ENCODE data around the gene BARX1. TPM values are rescaled to one million over a fixed set of nuclear protein-coding genes. Genes with fewer than 3 reads are reported as not detected.

Gene BARX1, protein sequence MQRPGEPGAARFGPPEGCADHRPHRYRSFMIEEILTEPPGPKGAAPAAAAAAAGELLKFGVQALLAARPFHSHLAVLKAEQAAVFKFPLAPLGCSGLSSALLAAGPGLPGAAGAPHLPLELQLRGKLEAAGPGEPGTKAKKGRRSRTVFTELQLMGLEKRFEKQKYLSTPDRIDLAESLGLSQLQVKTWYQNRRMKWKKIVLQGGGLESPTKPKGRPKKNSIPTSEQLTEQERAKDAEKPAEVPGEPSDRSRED
- under 0.01 TPM in 1 of 2 replicates, not detected in the other for total RNA-seq

DNA sequence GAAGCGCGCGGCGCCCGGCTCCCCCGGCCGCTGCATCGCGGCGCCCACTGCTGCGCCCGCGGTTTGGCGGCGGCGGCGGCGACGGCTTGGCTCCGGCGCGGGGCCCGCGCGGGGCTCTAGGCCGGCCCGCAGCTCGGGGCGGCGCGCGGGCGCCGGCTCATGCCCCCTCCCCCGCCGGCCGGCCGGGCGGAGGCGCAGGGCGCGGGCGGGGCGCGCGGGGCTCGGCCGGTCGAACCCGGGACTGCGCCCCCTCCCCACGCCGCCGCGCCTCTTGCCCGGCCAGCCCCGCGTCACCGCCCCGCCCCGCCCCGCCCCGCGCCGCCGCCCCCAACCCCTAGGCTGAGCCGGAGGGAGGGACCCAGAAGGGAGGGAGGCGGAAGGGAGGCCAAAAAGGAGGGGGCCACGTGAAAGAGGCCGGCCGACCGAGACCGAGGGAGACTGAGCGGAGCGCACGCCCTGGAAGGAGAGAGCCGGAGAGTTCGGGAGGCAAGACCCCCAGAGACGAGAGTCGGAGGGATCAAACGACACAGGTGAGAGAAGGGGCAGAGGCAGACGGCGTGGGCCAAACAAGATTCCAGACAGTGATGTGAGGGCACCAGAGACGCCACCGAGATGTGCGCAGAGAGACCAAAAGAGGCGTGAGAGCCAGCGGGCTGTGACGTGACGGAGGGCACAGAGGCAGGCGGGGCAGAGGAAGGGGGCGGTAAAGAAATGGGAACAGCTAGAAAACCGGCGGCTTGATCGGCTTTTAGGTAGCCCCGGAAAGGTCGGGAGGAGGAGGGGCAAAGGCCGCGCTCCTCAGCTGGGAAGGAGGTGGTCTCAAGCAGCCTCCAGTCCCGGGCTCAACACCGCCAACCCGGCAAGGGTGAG is at the start of gene BARX1:
Gene BARX1 (minus strand): TSS at position 245 of the 870 bp plus-strand sequence. CDS start 209 bp downstream, at position 36.

Other genes with a start within 250 kb of the BARX1 start
- 7.1 and 8.7 TPM in 2 replicates for gene PTPDC1, start 129.1 kb upstream of the BARX1 start, total RNA-seq

Data from regular cardiac myocyte (primary cell).